Progenitor cell of endocrine pancreas (in vitro differentiated cells): ENCODE measurements around the gene MRPS7. TPM values are rescaled to one million over a fixed set of nuclear protein-coding genes. Genes with fewer than 3 reads are reported as not detected.

ENCODE experiments used
- DNase-seq: peaks from one replicate; pipeline ENCODE4 v3.0.0; 2021; ENCODE audit warnings: low spot score; ENCODE audit not compliant: unreplicated experiment
- H3K27ac Mint-ChIP-seq: 2 replicates; pipeline ENCODE4 v1.8.0; 2021; ENCODE audit warnings: mild to moderate bottlenecking, moderate library complexity, mixed read lengths
- H3K27me3 Mint-ChIP-seq: 2 replicates; pipeline ENCODE4 v1.8.0; 2021; ENCODE audit warnings: mixed read lengths
- H3K36me3 Mint-ChIP-seq: 2 replicates; pipeline ENCODE4 v1.8.0; 2022; ENCODE audit warnings: mixed read lengths; ENCODE audit not compliant: insufficient read depth
- H3K4me1 Mint-ChIP-seq: 2 replicates; pipeline ENCODE4 v1.8.0; 2021; ENCODE audit warnings: low read depth, mixed read lengths
- H3K4me3 Mint-ChIP-seq: 2 replicates; pipeline ENCODE4 v1.8.0; 2021; ENCODE audit warnings: low read depth, mild to moderate bottlenecking, moderate library complexity, mixed read lengths
- H3K9me3 Mint-ChIP-seq: 2 replicates; pipeline ENCODE4 v1.8.0; 2021; ENCODE audit warnings: low read depth, mixed read lengths
- CTCF ChIP-seq: fragments of 200-600 bp; sonication (generic); IDR thresholded peaks from one replicate; pipeline ENCODE4 v1.5.0; 2021; ENCODE audit warnings: antibody characterized with exemption, mild to moderate bottlenecking; ENCODE audit not compliant: unreplicated experiment
- total RNA-seq: library from RNA; stranded (reverse); gene quantifications from 2 replicates; pipeline ENCODE4 v1.2.1, GENCODE V29; 2021

Gene MRPS7
- total RNA-seq, 1 donor from 2014 or later: 59.2 TPM

- no peak for TF ChIP-seq CTCF
- no peak for DNase-seq
- Mint-ChIP-seq H3K27ac (no peak overlapping the region), H3K9me3 (no peaks in the 10 kb centered on the region), H3K4me1 (peaks cover 6% of the 10 kb centered on the region), H3K27me3 (no peaks in the 10 kb centered on the region), H3K36me3 (no peaks in the 10 kb centered on the region), H3K4me3 (no peak overlapping the region)
These were observed 33.8 kb downstream of the MRPS7 start for GRCh38 chr17:75295201-75296158.

GRCh38 chr17:75300280-75300679, 38.6 kb downstream of the MRPS7 start:
- no peak overlapping the region for H3K4me3 Mint-ChIP-seq
- no peak for TF ChIP-seq CTCF
- no peaks in the 10 kb centered on the region for H3K27me3 Mint-ChIP-seq
- peaks cover 6% of the 10 kb centered on the region for H3K4me1 Mint-ChIP-seq
- no peaks in the 10 kb centered on the region for H3K9me3 Mint-ChIP-seq
- H3K27ac Mint-ChIP-seq: no peak overlapping the region
- no peak for DNase-seq
- H3K36me3 Mint-ChIP-seq: no peaks in the 10 kb centered on the region

- H3K27ac Mint-ChIP-seq: no peak overlapping the region
- DNase-seq: no peak
- H3K4me3 Mint-ChIP-seq: no peak overlapping the region
- H3K27me3 Mint-ChIP-seq: no peaks in the 10 kb centered on the region
- no peaks in the 10 kb centered on the region for H3K9me3 Mint-ChIP-seq
- no peaks in the 10 kb centered on the region for H3K36me3 Mint-ChIP-seq
- no peak for TF ChIP-seq CTCF
- H3K4me1 Mint-ChIP-seq: peaks cover 4% of the 10 kb centered on the region
These were observed 39.4 kb downstream of the MRPS7 start for GRCh38 chr17:75301049-75301448.

- TF ChIP-seq CTCF: no peak
- H3K27ac Mint-ChIP-seq: no peak overlapping the region
- H3K4me1 Mint-ChIP-seq: peaks cover 4% of the 10 kb centered on the region
- H3K36me3 Mint-ChIP-seq: no peaks in the 10 kb centered on the region
- no peak for DNase-seq
- H3K9me3 Mint-ChIP-seq: no peaks in the 10 kb centered on the region
- H3K4me3 Mint-ChIP-seq: no peak overlapping the region
- H3K27me3 Mint-ChIP-seq: no peaks in the 10 kb centered on the region
These were observed 40.0 kb downstream of the MRPS7 start for GRCh38 chr17:75301502-75302206.

GRCh38 chr17:75307957-75308731, 46.5 kb downstream of the MRPS7 start:
- no peak for TF ChIP-seq CTCF
- H3K27me3 Mint-ChIP-seq: no peaks in the 10 kb centered on the region
- H3K36me3 Mint-ChIP-seq: no peaks in the 10 kb centered on the region
- H3K4me3 Mint-ChIP-seq: peak overlapping the region; percentile 40
- H3K4me1 Mint-ChIP-seq: peaks cover 23% of the 10 kb centered on the region
- H3K9me3 Mint-ChIP-seq: no peaks in the 10 kb centered on the region
- no peak for DNase-seq
- H3K27ac Mint-ChIP-seq: peak overlapping the region; percentile 87
